Sigmoid colon (tissue), 4 donors: Measurements from ENCODE around the gene SHH.

Source experiments
- CTCF ChIP-seq, 4 experiments: fragments of 450-650 bp in 3 of 4; fragments of 200-600 bp in 1 of 4; IDR thresholded peaks; one replicate each; pipeline ENCODE4 v1.5.1; 2016 to 2019; ENCODE audit warnings: antibody characterized with exemption in 4 of 4, mild to moderate bottlenecking in 3 of 4, moderate library complexity in 2 of 4
- EP300 ChIP-seq, 4 donors: sonication (generic); formaldehyde crosslinking; IDR thresholded peaks; one replicate each; pipeline ENCODE4 v1.6.1; 2017; ENCODE audit warnings: antibody characterized with exemption in 4 of 4
- POLR2A ChIP-seq, 2 donors: fragments of 450-650 bp; IDR thresholded peaks; one replicate each; pipeline ENCODE4 v1.6.1; 2016; ENCODE audit warnings: antibody characterized with exemption in 2 of 2, mild to moderate bottlenecking in 2 of 2, moderate library complexity in 2 of 2
- POLR2AphosphoS5 ChIP-seq, 4 donors: sonication (generic); formaldehyde crosslinking; IDR thresholded peaks; one replicate each; pipeline ENCODE4 v1.6.1; 2017; ENCODE audit warnings: antibody characterized with exemption in 4 of 4

GRCh38 chr7:155766386-155766785, 45.9 kb downstream of the SHH start:
- no peak for TF ChIP-seq CTCF (IDR thresholded peaks at IDR 0.05)
- no peak for TF ChIP-seq POLR2A (IDR thresholded peaks at IDR 0.05)
- no peak for TF ChIP-seq POLR2AphosphoS5 (IDR thresholded peaks at IDR 0.05)
- TF ChIP-seq EP300 (IDR thresholded peaks at IDR 0.05), result no peak
